HG02840 (cell line): ENCODE data around the gene TLK1.

Experiments used
- ATAC-seq: cut with Tn5 transposase; IDR thresholded peaks from one replicate; pipeline ENCODE4 v1.9.1; 2021; ENCODE audit warnings: mild to moderate bottlenecking, moderate library complexity, moderate number of reproducible peaks; ENCODE audit not compliant: unreplicated experiment, low FRiP score

Gene TLK1

GRCh38 chr2:171013851-171014250 is 146.8 kb downstream of the TLK1 start:
- no peak for ATAC-seq

DNA sequence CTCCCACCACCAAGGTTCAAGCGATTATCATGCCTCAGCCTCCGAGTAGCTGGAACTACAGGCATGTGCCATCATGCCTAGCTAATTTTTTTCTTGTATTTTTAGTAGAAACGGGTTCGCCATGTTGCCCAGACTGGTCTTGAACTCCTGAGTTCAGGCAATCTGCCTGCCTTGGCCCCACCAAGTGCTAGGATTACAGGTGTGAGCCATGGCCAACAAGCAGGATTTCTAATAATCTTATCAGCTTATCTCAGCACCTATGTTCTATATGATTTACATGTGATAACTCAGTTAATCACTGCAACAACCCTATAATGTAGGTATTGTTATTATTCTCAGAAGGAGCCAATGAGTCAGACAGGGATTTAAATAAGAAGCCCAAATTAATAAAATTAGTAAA is 151.3 kb downstream of the TLK1 start:
- no peak for ATAC-seq

GRCh38 chr2:171008550-171009205 is 152.0 kb downstream of the TLK1 start:
- no peak for ATAC-seq

DNA sequence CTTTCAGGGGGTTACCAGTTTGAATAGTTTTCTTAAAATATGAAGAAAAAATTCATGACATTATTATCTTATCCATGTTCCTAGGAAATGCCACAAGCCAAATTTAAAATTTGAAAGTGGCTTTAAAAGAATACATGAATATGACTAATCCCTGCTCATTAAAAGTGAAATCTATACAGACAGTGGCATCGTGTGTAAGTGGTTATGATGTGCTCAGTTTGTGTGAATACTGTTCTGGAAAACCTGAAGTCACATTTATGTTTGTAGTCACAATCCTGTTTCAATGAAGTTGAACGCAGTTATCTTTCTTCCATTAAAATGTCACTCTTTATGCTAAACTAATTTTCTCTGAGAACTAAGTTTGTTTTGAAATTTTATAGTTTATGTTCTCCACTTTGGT is 155.9 kb downstream of the TLK1 start:
- no peak for ATAC-seq

GRCh38 chr2:171004363-171004762 is 156.3 kb downstream of the TLK1 start:
- ATAC-seq: no peak

DNA sequence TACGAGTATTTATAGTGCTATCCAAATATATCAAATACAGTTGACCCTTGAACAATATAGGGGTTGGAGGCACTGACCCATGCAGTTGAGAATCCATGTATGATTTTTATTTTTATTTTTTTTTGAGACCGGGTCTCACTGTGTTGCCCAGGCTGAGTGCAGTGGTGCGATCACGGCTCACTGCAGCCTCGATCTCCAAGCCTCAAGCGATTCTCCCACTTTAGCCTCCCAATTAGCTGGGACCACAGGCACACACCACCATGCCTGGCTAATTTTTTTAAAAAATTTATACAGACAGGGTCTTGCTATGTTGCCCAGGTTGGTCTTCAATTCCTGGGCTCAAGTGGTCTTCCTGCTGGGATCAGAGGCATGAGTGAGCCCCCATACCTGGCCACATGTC is 161.0 kb downstream of the TLK1 start:
- no peak for ATAC-seq

- no peak for ATAC-seq
Measured at GRCh38 chr2:170997893-170998597, 162.6 kb downstream of the TLK1 start.

GRCh38 chr2:170996316-170996715 is 164.4 kb downstream of the TLK1 start:
- ATAC-seq: no peak

DNA sequence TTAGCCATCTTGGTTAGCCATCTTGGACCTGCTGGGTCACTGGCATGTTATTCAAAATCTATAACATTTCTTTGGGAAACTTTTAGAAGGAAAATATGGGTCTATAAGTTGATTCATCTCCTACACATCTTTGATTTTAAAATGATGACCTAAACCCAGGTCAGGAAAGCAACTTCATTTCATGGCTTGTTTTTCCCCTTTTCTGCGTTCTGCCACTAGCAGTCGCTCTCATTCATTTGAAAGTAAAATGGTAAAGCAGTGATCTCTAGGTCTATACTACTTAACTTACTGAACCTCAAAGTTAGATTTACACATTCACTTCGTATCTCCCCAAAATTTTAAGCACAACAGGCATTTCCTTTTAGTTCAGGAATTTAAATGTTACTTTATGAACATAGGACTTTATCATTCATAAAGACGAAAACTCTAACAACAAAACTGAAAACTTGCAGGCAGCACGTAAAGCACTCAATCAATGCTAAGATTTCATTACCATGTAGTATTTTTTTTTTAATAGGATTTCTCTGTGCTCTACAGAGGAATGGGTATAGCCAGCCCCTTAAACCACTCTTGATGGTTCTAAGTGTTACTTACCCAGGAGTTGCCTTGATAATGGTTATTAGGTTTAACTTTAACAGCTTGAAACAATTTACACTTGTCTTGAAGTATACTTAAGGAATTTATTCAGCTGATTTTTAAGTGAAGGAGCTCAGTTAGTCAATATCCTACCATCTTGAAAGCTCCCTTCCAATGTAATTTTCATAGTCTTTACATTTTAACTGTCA is 169.1 kb downstream of the TLK1 start:
- no peak for ATAC-seq

- no peak for ATAC-seq
Measured at GRCh38 chr2:170986566-170987258, 174.0 kb downstream of the TLK1 start.

DNA sequence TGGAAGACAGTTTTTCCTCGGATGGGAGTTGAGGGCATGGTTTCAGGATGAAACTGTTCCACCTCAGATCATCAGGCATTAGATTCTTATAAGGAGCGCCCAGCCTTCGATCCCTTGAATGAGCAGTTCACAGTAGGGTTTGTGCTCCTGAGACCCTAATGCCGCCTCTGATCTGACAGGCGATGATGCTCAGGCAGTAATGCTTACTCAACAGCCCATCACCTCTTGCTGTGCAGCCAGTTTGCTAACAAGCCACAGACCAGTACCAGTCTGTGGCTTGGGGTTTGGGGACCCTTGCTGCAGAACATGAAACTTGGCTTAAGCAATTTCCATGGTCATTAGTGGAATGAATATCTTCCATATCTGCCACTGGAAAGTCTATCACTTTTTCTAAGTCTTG is 175.3 kb downstream of the TLK1 start:
- ATAC-seq: no peak

- no peak for ATAC-seq
Measured at GRCh38 chr2:170984079-170984478, 176.6 kb downstream of the TLK1 start.

DNA sequence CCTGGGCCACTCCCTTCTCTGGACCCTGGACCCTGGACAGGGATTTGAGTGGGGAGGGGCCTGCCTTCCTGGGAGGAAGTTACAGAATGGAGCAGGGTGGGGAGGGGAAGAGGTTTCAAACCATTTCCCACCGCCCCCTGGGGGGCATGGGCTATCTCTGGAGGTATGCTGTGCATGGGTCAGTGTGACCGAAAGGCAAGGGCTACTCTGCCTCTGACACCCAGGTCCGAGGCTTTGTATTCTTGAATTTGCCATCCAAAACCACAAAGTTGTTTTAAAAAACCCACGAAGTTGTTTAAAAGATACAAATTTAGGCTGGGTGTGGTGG is 184.8 kb downstream of the TLK1 start:
- ATAC-seq: no peak

DNA sequence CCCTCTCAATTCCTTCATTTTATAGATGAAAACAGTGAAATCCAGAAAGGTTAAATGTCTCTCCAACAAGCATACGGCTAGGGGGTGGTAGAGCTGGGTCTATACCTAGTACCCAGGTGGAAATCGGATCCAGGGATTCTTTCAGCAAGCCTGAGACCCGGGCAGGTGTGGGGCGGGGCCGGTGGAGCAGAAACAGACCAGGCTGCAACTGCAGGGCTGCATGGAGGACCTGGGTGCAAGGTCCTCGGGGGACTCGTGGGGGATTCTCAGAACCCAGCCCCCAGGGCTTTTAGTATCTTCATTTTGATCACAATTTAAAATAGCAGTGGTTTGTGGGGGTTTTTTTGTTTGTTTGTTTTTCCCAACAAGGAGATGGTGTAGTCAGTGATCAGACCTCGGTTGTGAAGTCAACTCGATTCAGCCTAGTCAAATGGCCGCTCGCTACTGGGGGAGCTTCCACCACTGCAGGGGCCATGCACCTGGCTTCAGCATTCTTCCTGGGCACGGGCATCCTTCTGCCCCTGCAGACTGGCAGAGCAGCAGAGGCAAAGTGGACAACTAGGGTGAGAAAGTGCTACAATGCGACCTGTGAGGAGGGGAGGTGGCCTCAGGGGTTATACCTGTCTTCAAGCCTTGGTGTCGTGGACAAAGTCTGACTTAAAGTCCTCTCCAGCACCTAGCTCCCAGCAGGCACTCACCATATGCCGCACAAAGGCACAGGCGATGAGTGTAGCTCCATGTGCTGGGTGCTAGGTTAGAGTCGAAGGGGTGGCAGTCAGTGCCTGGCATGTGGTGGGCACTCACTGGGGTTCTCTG is 185.4 kb downstream of the TLK1 start:
- ATAC-seq: no peak

DNA sequence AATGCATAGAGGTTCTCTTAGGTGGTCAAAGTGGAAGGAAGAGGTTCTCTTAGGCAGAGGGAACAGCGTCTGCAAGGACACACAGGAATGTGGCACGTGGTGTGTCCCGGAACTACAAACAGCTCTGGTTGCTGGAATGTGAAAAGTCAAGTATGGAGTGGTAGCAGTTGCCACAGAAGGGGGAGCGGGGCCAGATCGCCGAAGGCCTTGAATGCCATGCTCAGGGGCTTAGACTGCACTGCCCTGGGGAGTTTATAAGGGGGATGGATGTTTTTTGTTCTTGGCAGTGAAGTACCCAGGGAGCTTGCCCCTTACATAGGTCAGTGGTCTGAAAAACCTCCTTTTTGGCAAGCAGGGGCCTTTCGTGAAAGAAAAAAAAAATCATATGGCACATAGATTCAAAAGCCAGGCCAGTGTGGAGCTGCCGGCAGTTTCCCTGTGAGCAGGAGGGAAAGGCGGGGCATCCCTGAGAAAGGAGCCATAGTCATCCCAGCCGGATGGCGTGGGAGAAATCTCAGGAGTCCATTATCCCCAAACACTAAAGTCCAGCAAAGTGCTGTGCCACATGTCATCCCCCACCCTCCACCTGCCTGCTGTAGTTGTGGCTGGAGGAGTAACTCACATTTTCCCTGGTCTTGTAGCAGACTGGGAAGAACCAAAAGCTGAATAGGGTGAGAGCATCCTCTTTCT is 186.2 kb downstream of the TLK1 start:
- no peak for ATAC-seq

GRCh38 chr2:170973492-170974303 is 187.0 kb downstream of the TLK1 start:
- ATAC-seq: peak; percentile 89

- ATAC-seq: no peak
Measured at GRCh38 chr2:170973225-170973491, 187.5 kb downstream of the TLK1 start.

- ATAC-seq: no peak
Measured at GRCh38 chr2:170972296-170973224, 188.1 kb downstream of the TLK1 start.
